C4-2B (cell line): ENCODE results near the gene DVL2.
A peak's percentile ranks its signal among the peaks of the same experiment; 100 is the strongest.

Experiments
- ZFX ChIP-seq: fragments of 450-650 bp; IDR thresholded peaks from 2 replicates; pipeline ENCODE4 v1.6.1; 2017
- TF ChIP-seq, protein P1 (sequence below): fragments of 450-650 bp; conservative IDR thresholded peaks from 2 replicates; pipeline ENCODE4 v1.5.1; 2017; ENCODE audit warnings: mild to moderate bottlenecking

DNA sequence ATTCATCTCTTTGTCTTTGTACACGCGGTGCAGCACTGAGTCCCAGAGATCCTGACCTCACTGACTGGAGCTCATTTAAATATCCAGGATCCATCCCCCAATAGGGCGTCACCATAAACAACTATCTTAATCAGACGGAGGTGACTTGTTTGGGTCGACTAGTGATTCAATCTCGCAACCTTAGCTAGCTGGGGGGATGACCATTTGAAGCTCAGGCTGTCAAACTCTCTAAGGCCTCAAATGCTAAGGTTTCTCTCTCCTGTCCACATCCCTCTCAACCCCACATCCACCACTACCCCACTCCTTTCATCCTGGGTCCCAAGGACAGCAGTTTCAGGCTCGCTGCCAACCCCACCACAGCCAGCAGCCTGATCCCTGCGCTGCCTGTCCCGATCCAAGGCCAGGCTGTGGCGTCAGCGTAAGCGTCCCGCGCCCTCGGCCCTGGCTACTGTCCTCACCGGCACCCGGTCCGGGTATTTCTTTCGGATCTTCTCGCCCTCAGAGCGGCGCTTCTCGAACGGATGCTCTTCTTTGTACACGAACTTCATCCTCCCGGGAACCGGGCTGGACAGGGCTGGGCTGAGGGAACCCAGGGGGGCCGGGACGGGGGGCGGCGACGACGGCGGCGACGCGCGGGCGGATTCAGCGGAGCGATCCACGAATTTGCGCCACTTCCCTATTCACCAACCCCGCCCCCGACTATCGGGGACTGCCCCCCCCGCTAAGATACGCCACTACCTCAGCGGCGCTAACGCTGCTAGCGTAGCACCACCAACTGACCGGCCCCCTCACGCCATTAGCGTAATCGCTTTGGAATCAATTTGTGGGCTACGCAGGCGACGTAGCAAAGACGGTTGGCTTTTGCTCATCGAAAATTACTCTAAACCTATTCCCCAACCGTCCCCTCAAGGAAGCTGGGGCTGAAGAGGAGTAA lies 7.7 kb upstream of the DVL2 start, which contains the start of gene GABARAP:
- TF ChIP-seq, protein P1, sequence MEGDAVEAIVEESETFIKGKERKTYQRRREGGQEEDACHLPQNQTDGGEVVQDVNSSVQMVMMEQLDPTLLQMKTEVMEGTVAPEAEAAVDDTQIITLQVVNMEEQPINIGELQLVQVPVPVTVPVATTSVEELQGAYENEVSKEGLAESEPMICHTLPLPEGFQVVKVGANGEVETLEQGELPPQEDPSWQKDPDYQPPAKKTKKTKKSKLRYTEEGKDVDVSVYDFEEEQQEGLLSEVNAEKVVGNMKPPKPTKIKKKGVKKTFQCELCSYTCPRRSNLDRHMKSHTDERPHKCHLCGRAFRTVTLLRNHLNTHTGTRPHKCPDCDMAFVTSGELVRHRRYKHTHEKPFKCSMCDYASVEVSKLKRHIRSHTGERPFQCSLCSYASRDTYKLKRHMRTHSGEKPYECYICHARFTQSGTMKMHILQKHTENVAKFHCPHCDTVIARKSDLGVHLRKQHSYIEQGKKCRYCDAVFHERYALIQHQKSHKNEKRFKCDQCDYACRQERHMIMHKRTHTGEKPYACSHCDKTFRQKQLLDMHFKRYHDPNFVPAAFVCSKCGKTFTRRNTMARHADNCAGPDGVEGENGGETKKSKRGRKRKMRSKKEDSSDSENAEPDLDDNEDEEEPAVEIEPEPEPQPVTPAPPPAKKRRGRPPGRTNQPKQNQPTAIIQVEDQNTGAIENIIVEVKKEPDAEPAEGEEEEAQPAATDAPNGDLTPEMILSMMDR, result no peak
- TF ChIP-seq ZFX, result 0 out of 2 replicates have a peak, but pooled peaks have one; percentile 24
